Measurements from ENCODE around the gene AGRN. TPM values are rescaled to one million over a fixed set of nuclear protein-coding genes. Genes with fewer than 3 reads are reported as not detected.
A peak's percentile ranks its signal among the peaks of the same experiment; 100 is the strongest.

AGRN gene
- total RNA-seq, 6 experiments from 2014 or later, result 131 to 164 (median 140) TPM

GRCh38 chr1:1022302-1023009 lies 2.5 kb downstream of the AGRN start:
- Mint-ChIP-seq H3K4me3 (peak overlapping the region; percentile 82), H3K36me3 (ENCODE audit: low read depth) (peaks cover 5% of the 10 kb centered on the region), H3K27ac (peak overlapping the region; percentile 66), H3K9me3 (no peaks in the 10 kb centered on the region), H3K4me1 (ENCODE audit: low read depth) (peaks cover 23% of the 10 kb centered on the region), H3K27me3 (ENCODE audit: insufficient read depth) (no peaks in the 10 kb centered on the region; the same call in 1 of the 2 replicates)
- no peak for DNase-seq
- TF ChIP-seq CTCF (IDR thresholded peaks at IDR 0.05), result no peak

- TF ChIP-seq CTCF (IDR thresholded peaks at IDR 0.05), result no peak
- no peak for DNase-seq
- H3K27ac Mint-ChIP-seq, result peak overlapping the region; percentile 45; the same call in 1 of the 2 replicates
- no peaks in the 10 kb centered on the region for H3K9me3 Mint-ChIP-seq
- H3K36me3 Mint-ChIP-seq (ENCODE audit: low read depth), result peaks cover 5% of the 10 kb centered on the region
- peaks cover 23% of the 10 kb centered on the region for H3K4me1 Mint-ChIP-seq (ENCODE audit: low read depth)
- H3K27me3 Mint-ChIP-seq (ENCODE audit: insufficient read depth), result no peaks in the 10 kb centered on the region; the same call in 1 of the 2 replicates
- H3K4me3 Mint-ChIP-seq, result no peak overlapping the region
Measured at GRCh38 chr1:1023700-1024099, 3.8 kb downstream of the AGRN start.

- H3K9me3 Mint-ChIP-seq, result no peaks in the 10 kb centered on the region
- H3K27ac Mint-ChIP-seq, result no peak overlapping the region
- no peaks in the 10 kb centered on the region; the same call in 1 of the 2 replicates for H3K27me3 Mint-ChIP-seq (ENCODE audit: insufficient read depth)
Measured at GRCh38 chr1:1024149-1024770, 4.3 kb downstream of the AGRN start.

GRCh38 chr1:1024771-1025699 lies 5.1 kb downstream of the AGRN start:
- Mint-ChIP-seq H3K36me3 (ENCODE audit: low read depth) (peaks cover 5% of the 10 kb centered on the region), H3K4me1 (ENCODE audit: low read depth) (peaks cover 23% of the 10 kb centered on the region), H3K27ac (no peak overlapping the region), H3K9me3 (no peaks in the 10 kb centered on the region), H3K4me3 (no peak overlapping the region), H3K27me3 (ENCODE audit: insufficient read depth) (no peaks in the 10 kb centered on the region; the same call in 1 of the 2 replicates)
- no peak for TF ChIP-seq CTCF (IDR thresholded peaks at IDR 0.05)
- no peak for DNase-seq

More at GRCh38 chr1:1024149-1024770, 4.3 kb downstream of the AGRN start:
- H3K36me3 Mint-ChIP-seq (ENCODE audit: low read depth), result peaks cover 5% of the 10 kb centered on the region
- TF ChIP-seq CTCF (IDR thresholded peaks at IDR 0.05), result no peak
- peaks cover 23% of the 10 kb centered on the region for H3K4me1 Mint-ChIP-seq (ENCODE audit: low read depth)
- H3K4me3 Mint-ChIP-seq, result no peak overlapping the region
- no peak for DNase-seq

- H3K4me1 Mint-ChIP-seq (ENCODE audit: low read depth), result peaks cover 23% of the 10 kb centered on the region
- no peak overlapping the region for H3K27ac Mint-ChIP-seq
- no peak for TF ChIP-seq CTCF (IDR thresholded peaks at IDR 0.05)
- H3K9me3 Mint-ChIP-seq, result no peaks in the 10 kb centered on the region
- H3K4me3 Mint-ChIP-seq, result no peak overlapping the region
- DNase-seq, result no peak
- peaks cover 5% of the 10 kb centered on the region for H3K36me3 Mint-ChIP-seq (ENCODE audit: low read depth)
- H3K27me3 Mint-ChIP-seq (ENCODE audit: insufficient read depth), result no peaks in the 10 kb centered on the region; the same call in 1 of the 2 replicates
Measured at GRCh38 chr1:1025730-1026129, 5.8 kb downstream of the AGRN start.

Data from HFFc6 (cell line).